CD1c-positive myeloid dendritic cell (primary cell): ENCODE measurements around the gene CER1.
A peak's percentile ranks its signal among the peaks of the same experiment; 100 is the strongest.
"Not testable (repeated sequence)": the region's sequence is repeated elsewhere in the genome, so short reads cannot be mapped to it uniquely, and the experiment has no call there.

Experiments
- DNase-seq: peaks from one replicate; pipeline ENCODE4 v3.0.0-alpha.2; 2016; ENCODE audit errors: extremely low spot score

CER1 gene

GRCh38 chr9:14715102-14715501 is 7.4 kb downstream of the CER1 start:
- DNase-seq, result no peak

- DNase-seq, result no peak
Measured at GRCh38 chr9:14713187-14713767, 9.3 kb downstream of the CER1 start.

GRCh38 chr9:14710804-14711203 is 11.7 kb downstream of the CER1 start:
- DNase-seq, result no peak

- peak; percentile 42 for DNase-seq
Measured at GRCh38 chr9:14706530-14707140, 15.9 kb downstream of the CER1 start.

GRCh38 chr9:14705079-14705478 is 17.5 kb downstream of the CER1 start:
- no peak for DNase-seq

GRCh38 chr9:14704281-14704680 is 18.3 kb downstream of the CER1 start:
- no peak for DNase-seq

- no peak for DNase-seq
Measured at GRCh38 chr9:14702200-14702720, 20.3 kb downstream of the CER1 start.

- peak; percentile 72 for DNase-seq
Measured at GRCh38 chr9:14693251-14693861, 29.2 kb downstream of the CER1 start, which contains the start of gene ZDHHC21. TSS of gene ZDHHC21 (minus strand) at chr9:14693432. CDS start at chr9:14674340, 19,092 bp downstream.

- DNase-seq, result no peak
Measured at GRCh38 chr9:14692470-14693250, 29.9 kb downstream of the CER1 start.

- no peak for DNase-seq
Measured at GRCh38 chr9:14690948-14691730, 31.4 kb downstream of the CER1 start.

- no peak for DNase-seq
Measured at GRCh38 chr9:14687042-14687719, 35.4 kb downstream of the CER1 start.

GRCh38 chr9:14686168-14686567 is 36.4 kb downstream of the CER1 start:
- no peak for DNase-seq

- DNase-seq, result not testable (repeated sequence)
Measured at GRCh38 chr9:14682616-14683015, 39.9 kb downstream of the CER1 start.

GRCh38 chr9:14678776-14679175 is 43.8 kb downstream of the CER1 start:
- DNase-seq, result no peak

GRCh38 chr9:14677872-14678271 is 44.7 kb downstream of the CER1 start:
- DNase-seq, result no peak

- no peak for DNase-seq
Measured at GRCh38 chr9:14677396-14677795, 45.1 kb downstream of the CER1 start.

- no peak for DNase-seq
Measured at GRCh38 chr9:14674630-14675029, 47.9 kb downstream of the CER1 start.

- no peak for DNase-seq
Measured at GRCh38 chr9:14671377-14671776, 51.2 kb downstream of the CER1 start.

- no peak for DNase-seq
Measured at GRCh38 chr9:14670718-14671117, 51.8 kb downstream of the CER1 start.
